Sigmoid colon (tissue), 4 donors: ENCODE results near the gene EXTL1.

ENCODE experiments used
- CTCF ChIP-seq, 4 experiments: fragments of 450-650 bp in 3 of 4; fragments of 200-600 bp in 1 of 4; IDR thresholded peaks; one replicate each; pipeline ENCODE4 v1.5.1; 2016 to 2019; ENCODE audit warnings: antibody characterized with exemption in 4 of 4, mild to moderate bottlenecking in 3 of 4, moderate library complexity in 2 of 4
- EP300 ChIP-seq, 4 donors: sonication (generic); formaldehyde crosslinking; IDR thresholded peaks; one replicate each; pipeline ENCODE4 v1.6.1; 2017; ENCODE audit warnings: antibody characterized with exemption in 4 of 4
- POLR2A ChIP-seq, 2 donors: fragments of 450-650 bp; IDR thresholded peaks; one replicate each; pipeline ENCODE4 v1.6.1; 2016; ENCODE audit warnings: antibody characterized with exemption in 2 of 2, mild to moderate bottlenecking in 2 of 2, moderate library complexity in 2 of 2
- POLR2AphosphoS5 ChIP-seq, 4 donors: sonication (generic); formaldehyde crosslinking; IDR thresholded peaks; one replicate each; pipeline ENCODE4 v1.6.1; 2017; ENCODE audit warnings: antibody characterized with exemption in 4 of 4

- TF ChIP-seq EP300 (IDR thresholded peaks at IDR 0.05) (no peak), CTCF (IDR thresholded peaks at IDR 0.05) (no peak), POLR2AphosphoS5 (IDR thresholded peaks at IDR 0.05) (no peak), POLR2A (IDR thresholded peaks at IDR 0.05) (no peak)
Measured at GRCh38 chr1:26070296-26070962, 48.9 kb downstream of the EXTL1 start.
